Stimulated activated CD8-positive, alpha-beta memory T cell treated with anti-CD3 and anti-CD28 coated beads, Interleukin-4, amount 100 ng/mL, for 1 hour (primary cell): ENCODE data around the gene WNT7B.

Source experiments
- DNase-seq, 2 donors: peaks; one replicate each; pipeline ENCODE4 v3.0.0-alpha.2; 2020; ENCODE audit warnings: low read depth in 2 of 2, low spot score in 1 of 2

The WNT7B gene

DNA sequence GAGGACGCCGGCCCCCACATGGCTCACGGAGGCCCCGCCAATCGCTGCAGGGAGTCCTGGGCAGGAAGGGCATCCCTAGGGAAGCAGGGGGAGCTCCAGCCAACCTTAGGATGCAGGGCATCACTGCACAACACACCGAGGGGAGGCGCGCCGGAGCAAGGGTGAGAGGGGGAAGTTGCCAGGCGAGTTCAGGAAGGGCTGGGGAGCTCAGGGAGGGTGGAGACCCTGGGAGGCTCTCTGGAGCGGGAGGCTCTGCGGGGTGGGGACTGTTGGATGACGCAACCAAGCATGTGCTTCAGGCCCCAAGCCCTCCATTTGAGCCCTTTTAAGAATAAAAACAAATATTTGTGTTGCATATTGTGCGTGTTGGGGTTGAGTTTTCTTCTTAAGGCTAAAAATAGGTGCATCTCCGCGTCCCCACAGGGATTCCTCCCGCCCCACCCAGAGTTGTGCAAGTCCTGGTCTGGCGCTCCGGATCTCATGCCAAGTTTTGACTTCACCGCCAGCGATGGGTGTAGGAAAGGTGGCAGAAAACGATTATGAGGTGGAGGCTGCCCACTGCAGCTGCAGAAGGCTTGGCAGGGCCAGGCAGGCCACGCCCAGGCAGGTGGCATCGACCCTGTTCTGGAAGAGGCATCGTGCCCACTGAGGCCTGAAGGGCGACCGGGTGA is 65.2 kb downstream of the WNT7B start:
- DNase-seq, result no peak

DNA sequence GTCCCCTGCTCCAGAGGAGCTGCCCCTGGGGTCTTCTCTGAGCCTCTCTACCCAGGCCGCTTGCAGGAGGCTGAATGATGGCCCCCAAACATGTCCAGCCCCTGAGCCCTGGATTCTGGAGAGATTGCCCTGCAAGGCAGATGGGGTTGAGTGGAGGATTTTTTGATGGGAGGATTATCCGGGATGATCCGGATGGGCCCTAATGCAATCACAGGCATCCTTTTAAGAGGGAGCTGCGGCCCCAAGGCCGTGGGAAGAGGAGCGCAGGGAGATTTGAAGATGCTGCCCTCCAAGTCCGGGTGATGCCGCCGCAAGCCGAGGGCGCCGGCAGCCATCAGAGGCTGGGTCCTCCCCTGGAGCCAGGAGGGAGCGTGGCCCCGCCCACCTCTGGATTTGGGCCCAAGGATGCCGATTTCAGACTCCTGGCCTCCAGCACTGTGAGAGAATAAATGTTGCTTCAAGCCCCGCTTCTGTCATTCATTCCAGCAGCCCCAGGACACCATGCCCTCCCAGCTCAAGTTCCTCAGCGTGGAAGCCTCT is 66.0 kb downstream of the WNT7B start:
- DNase-seq, result no peak

DNA sequence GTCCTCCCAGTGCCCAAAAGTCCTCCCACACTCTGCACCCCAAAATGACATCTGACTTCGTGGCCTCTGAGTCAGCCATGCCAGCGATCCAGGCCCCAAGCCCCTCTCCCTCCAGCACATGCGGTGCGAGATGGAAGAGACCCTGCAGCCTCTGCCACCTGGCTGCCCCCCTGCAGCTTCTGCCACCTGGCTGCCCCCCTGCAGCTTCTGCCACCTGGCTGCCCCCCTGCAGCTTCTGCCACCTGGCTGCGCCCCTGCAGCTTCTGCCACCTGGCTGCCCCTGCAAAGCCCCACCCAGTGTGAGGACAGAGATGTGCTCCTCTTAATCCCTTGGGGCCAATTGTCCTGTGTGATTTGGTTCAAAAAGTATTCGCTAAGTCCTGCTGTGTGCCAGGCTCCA is 68.0 kb downstream of the WNT7B start:
- DNase-seq, result no peak

DNA sequence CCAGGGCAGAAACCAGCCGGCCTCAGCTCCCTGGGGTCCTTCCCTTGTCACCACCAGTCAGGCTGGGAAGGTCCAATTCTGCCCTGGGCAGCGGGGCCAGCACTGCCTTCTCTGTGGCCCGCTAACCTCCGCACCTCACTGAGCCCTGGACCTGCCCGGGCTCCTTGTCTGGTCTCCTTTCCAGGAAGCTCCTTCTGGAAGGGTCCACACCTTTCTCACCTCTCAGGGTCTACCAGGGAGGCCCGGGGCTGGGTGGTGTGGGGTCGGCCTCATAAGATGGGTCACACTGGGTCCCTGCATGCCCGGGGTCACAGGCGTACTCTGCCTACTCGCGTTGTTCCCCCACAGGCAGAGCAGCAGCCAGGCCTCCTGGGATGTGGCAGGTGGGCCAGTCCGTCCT is 69.0 kb downstream of the WNT7B start:
- no peak for DNase-seq

DNA sequence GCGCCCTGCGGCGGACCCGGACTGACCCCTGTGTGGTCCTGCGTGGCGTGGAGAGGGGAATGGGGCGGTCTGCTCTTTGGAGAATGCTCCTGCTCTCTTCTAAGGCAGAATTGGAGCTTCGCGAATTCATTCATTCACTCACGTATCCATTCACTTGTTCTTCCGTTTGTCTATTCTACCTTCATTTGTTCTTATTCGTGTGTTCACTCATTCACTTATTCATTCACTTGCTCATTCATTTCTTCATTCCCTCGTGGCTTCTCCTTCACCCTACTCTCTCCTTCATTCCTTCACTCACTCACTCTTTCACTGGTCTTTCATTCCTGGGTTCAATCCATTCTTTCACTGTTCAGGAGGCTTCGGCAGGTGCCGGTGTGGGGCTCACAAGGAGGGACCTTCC is 69.6 kb downstream of the WNT7B start:
- no peak for DNase-seq

DNA sequence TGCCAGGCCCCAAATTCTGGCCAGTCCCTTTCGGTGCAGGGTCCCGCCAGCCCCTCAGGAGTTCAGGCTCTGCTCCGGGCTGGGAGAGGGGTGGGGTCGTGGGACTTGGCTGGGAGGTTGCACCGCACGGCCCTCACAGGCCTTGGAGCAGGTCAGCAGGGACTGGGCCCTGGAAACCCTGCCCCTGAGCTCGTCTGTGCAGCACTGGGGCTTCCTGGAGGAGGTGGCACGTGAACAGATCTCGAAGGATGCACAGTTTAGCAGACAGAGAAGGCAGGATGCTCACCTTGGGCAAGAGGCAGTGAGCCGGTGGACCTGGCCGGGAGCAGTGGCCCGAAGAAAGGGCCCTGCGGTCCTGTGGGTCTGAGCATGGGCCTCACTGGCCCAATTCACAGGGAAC is 70.0 kb downstream of the WNT7B start:
- DNase-seq, result no peak

DNA sequence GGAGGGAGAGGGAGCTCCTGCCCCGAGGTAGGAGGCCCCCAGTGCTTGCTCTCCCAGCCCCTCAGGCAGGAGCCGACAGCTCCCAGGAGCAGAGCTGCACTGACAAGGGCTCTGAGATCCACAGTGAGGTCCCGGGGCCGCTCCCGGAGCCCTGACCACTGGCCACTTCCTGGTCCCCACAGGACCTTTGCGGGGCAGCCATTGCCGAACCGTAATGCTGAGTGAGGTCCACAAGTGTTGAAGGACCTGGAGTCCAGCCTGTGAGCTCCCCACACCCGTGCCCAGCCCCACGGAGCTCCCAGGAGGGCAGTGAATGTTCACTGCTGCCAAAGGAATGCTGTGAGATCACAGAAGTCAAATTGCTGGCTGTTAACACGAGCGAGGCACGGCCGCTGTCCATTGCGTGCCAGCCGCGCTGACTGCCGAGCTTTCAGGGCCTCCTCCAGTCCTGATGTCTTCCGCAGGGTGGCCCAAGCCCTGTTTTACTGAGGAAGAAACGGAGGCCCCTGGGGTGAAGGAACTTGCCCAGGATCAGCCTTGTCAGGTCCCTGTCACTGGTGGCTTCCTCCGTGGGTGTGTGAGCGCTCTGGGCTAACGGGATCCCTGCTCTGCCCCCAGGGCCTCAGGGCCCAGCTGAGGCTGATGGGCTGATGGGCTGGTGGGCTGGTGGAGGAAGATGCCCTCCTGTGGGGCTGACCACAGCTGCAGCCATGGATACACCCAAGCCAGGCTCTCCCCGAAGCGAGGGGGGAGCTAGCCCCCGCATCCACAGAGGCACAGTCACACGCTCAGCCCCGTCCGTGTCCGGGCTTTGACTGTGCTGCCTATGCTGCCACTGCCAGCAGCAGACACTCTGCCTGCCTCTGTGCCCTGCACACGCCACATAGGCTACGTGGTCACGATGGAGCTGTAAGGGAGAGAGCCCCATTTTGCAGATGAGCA is 70.8 kb downstream of the WNT7B start:
- DNase-seq, result no peak

DNA sequence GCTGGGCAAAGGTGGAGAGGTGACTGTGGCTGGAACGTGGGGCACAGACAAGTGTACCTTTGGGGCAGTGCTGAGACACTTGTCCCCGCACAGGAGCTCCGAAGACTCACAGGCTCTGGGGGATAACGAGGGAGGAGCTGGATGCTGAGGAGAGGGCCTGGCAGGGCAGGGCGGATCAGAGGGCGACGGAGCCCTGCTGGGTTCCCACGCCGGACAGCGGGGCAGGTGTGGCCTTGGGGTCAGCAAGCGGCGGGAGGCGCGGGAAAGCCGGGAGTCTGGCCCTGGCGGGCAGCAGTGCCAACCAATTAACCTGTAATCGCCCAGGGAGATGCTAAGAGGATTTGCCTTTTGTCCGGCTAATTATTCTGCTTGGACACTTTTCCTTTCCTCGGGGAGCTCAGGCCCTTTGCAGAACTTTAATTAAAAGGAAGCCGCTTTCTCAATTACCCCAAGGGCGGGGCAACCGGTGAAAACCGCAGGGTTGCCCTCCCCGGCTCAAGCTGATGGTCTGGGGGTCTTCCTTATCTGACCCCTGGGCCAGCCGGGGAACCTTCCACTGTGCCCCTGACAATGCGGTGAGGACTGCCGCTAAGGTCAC is 71.5 kb downstream of the WNT7B start:
- DNase-seq, result no peak

DNA sequence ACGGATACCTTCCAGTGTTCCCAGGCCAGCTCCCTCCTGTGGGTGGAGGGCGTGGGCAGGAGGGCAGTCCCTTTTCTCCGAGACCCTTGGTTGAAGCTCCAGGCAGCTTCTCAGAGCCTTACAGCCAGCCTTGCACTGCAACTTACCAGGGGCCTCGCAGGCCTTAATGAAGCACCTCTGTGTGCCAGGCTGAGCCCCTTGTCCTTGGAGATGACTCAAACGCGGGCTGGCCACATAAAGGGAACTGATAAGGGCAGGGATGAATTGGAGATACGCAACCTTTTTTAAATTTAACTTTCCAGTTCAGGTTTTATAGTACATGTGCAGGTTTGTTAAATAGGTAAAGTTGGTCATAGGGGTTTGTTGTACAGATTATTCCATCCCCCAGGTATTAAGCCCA is 72.7 kb downstream of the WNT7B start:
- no peak for DNase-seq

DNA sequence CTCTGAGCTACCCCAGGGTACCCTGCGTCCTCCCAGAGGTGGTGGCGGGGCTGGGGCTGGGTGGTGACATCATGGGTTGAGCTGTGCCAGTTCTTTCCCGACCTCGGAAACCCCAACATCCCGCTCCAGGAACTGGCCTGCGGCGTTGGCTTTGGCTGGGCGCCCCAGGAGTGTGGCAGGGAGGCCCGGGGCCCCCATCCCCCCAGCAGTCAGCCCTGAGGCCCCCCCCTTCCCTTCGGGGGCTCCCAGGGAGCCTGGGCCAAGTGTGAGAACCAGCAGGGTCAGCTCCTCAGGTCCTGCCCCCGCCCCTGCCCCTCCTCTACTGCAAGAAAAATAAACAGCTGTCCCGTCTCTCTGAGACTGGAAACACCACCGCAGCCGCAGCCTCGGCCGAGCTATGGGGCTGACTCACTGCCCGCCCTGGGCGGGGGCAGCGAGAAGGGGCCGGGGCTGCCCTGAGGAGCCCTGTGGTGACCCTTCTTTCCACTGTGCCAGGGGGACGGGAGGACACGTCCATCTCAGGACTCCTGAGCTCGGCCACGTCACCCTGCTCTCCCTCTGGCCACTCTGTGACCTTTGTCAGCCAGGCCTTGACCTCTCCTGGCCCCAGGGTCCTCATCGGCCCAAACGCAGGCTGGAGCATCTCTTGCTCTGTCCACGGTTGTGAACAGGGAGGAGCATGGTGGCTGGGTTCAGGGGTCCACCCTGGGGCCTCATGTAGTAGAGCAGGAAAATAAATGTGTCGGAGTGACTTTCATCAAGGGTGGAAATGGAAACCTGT is 73.4 kb downstream of the WNT7B start:
- no peak for DNase-seq

DNA sequence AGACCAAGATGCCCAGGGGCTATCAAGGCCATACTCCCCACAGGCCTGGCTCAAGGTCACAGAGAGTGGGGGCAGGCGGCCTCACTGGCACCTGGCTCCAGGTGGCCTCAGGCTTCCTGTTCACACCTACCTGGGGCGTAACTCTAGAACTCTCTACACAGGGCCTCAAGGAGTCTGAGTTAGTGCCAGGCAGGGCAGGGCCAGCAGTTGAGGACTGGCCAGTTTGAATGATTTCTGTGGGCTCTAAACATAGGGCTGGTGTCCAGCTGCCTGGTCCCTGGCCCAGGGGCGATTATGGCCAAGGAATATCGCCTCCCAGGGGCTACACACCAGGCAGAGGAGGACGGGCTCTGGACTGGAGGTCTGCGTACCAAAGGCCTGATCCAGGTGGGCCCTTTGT is 79.2 kb downstream of the WNT7B start:
- DNase-seq, result no peak

DNA sequence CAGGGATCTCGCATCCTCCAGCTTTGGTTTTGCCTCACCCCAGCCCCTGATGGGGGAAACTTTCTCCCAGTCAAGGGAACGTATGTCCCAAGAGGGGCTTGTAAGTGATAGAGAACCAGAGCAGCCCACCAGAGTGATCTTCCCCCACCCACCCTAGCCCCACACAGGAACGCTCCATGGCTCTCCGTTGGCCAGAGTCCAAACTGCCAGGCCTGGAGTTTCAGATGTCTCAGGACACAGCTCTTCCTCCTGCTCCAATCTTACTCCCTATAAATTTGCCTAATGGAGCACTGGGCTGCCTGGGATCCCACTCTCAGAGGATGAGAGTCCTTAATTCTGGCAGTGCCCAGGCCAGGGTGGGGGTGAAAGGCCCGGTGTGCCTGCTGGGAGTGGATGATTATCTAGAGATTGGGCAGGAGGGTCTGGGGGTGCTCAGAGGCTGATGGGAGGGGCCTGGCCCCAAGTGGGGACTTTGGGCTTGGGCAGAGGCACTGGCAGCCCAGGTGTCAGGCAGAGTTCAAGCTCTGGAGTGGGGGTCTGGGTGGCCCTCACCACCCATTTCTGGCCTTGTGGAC is 79.9 kb downstream of the WNT7B start:
- DNase-seq, result no peak

DNA sequence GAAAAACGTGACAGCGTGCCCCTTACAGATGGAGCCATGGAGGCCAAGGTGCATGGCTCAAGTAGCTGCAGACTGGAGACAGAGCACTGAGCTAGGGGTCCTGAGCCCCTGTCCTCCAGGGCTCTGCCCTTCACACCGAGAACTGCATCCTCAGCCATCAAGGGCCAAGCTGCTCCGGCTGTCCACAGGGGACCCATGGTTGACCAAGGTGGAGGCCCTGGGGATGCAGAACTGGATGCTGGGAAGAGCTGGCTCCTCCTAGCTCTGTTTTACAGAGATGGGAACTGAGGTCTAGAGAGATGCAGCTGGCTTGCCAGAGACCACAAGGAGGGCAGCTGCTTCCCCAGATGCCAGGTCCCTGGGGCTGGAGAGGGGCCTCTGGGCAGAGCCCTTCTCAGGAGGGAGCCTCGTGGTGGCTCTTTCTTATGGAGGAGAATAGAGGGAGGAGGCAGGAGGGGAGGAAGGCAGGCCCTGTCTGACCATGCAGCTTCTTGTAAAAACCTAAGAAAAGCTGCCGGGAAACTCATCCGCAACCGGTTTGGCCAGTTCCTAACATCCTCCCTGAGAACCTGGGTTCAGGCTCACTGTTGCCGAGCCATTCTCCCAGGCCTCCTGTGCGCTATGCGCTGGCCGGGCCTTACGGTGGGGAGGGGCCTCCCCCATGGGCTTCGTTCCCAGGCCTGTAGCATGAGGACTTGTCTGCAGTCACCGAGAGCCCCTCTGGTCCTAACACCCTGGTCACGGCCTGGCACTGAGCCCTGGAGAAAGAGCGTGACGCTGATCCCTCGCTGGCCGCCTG is 80.6 kb downstream of the WNT7B start:
- DNase-seq, result no peak

DNA sequence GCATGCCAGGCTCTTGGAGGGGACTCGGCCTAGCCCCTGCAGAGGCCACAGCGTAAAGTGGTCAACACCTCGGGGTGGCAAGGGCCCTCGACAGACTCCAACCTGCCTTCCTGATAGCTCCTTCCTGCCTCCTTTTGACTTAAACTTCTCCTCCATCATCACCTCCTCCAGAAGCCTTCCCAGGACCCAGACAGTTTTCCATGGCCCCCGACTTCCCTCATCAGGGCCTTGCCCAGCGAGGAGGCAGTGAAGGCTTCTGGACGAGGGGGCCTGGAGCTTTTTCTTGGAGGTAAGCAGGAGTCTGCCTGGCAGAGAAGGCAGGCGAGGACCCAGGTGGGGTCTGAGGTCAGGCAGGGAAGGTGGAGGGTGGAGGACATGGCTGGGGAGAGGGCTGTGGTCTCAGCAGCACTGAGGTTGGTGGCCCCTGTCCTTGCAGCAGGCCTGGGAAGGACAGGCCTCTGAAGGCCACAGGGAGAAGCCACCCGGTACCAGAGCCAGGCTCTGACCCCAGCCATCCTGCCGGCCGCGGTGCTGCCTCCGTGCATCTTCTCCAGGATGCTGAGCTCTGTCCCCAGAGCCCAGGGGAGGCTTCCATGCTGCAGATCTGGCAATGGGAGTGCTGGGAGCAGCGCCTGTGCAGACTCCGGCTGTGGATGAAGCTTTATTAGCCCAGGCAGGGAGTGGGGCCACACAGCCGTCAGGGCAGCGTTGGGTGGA is 81.4 kb downstream of the WNT7B start:
- DNase-seq, result no peak

DNA sequence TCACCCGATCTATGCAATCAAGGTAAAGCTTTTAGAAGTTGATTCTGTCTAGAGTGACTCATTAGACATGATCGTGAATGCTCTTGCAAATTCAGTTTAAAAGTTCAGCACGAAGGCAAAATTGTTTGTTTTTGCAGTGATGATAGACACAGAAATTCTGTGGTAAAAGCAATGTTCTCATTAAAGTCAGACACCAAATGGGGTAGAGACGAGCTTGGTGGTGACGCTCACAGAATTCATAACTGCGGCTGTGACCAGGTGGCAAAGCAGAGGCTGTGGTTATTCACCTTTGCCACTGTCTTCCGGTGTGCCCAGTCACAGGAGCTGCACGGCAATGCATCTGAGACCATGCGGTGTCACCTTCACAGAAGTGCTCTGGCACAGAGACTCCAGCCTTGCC is 83.4 kb downstream of the WNT7B start:
- DNase-seq, result no peak

DNA sequence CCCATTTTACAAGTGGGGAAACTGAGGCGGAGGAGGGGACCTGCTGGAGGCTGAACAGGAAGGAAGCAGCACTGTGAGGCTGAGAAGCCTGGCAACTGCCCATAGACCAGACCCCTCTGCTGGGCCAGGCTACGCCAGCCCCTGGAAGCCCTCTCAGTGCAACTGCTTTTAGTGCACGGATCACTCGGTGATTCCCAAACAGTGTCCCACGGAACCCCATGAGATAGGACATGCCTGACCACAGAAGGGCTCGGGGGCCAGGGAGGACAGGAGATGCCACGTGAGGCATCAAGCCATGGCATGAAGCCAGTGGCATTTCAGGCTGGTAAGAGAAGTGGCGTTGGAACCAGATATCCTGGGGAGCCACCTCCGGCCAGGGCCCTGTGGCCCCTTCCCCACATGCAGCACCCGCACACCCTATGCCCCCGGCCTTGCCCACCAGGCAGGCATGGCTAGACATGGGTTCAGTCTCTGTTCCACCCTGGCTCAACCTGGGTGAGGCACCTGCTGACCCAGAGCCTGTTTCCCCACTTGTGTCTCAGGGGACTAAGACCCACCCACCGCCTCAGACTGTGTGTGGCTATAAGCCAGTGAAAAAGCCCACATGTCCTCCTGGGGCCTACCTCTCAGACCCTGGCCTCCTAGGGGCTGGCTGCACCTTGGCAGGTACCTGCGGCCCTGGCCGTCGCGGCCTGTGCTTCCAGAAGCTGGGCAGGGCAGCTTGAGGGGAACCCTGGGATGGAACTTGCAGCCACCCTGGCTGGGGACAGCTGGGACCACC is 84.1 kb downstream of the WNT7B start:
- no peak for DNase-seq

DNA sequence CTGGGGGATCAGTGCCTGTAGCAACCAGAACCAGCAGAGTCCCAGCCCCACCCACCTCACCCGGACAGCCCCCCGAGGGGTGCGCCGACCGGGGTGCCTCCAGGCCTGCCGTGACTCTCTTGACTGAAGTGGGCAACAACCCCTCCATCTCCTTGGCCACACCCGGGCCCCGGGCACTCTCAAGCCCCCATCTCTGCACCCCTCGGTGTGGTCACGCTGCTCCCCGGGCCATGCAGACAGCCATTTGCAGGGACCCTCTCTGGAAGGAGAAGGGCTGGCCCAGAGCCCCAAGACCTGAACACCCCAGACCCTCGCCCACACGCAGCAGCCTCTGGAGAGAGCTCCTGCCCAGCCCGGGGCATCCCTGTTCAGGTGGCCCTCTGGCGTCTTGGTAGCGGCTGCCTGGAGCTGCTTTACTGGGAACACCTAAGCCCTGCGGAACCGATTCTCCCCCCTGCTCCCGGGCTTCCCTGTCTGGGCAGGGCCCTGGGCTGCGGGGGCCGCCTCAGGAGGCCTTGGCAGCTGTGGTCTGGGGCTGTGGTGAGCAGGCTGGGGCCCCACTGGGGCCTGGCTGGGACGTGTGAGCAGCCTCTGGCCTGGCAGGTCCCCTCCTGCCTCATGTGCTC is 84.9 kb downstream of the WNT7B start:
- DNase-seq, result no peak

DNA sequence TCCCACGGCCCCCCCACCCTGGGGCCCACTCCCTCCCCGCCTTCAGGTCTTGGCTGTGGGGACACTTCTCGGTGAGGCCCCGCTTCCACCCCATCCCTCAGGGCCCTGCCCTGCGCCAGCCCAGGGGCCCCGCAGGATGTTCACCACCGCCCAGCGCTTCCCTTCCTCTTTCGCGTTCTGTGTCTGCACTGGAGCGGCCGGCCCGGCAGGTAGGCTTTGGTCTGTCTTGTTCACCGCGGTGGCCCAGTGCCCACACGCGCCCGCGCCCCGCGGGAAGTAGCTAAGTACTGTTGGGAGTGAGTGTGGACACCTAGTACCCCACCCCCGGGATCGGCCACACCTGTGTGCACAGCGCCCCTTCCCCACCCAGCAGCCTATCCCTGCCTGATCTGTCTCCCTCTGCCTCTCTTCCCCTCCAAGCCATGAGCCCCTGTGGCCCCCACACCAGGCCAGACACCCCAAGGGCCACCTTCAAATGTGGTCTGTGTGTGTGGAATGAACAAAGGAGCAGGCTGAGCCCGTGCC is 85.4 kb downstream of the WNT7B start:
- DNase-seq, result no peak
